Caki2 (cell line): Measurements from ENCODE around the gene CRYBB2. TPM values are rescaled to one million over a fixed set of nuclear protein-coding genes. Genes with fewer than 3 reads are reported as not detected.
A peak's percentile ranks its signal among the peaks of the same experiment; 100 is the strongest.
"Not testable (repeated sequence)": the region's sequence is repeated elsewhere in the genome, so short reads cannot be mapped to it uniquely, and the experiment has no call there.

Experiments used
- DNase-seq: peaks from one replicate; pipeline ENCODE4 v3.0.0-alpha.2; 2015; ENCODE audit warnings: low read depth
- in situ Hi-C: cut with HindIII; loops from 2 replicates; pipeline ENCODE4 v1.10.0; 2016; ENCODE audit warnings: low sequenced_read_pairs, low pct_unique_long_range_greater_than_20kb, mixed read lengths
- total RNA-seq: library from RNA; depleted of rRNA; stranded (reverse); fragments of >200 nt; shearing (Covaris generic); gene quantifications from 2 replicates; pipeline ENCODE4 v1.2.3, GENCODE V29; 2014; ENCODE audit warnings: low replicate concordance

Gene CRYBB2
- total RNA-seq, 1 experiment from 2014 or later: not detected

DNA sequence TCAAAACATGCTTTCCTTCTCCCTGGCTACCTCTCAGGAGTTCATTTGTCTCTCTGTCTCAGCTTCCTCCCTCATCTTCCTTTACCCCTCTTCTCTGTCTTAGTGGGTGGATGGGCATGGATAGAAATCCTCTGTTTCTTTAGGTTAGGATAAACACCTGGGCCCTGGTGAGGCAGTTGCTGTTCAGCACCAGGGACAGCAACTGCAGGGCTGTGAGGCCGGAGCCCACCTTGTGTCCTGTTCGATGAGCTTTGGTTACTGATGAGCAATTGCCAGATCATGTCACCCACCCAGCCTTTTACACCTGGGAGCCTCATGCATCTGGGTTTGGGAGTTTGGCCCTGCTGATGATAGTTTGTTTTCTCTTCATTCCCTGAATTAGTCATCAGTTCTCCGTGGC, 25.9 kb upstream of the CRYBB2 start:
- in situ Hi-C loops: no loop called here
- peak; percentile 22 for DNase-seq

DNA sequence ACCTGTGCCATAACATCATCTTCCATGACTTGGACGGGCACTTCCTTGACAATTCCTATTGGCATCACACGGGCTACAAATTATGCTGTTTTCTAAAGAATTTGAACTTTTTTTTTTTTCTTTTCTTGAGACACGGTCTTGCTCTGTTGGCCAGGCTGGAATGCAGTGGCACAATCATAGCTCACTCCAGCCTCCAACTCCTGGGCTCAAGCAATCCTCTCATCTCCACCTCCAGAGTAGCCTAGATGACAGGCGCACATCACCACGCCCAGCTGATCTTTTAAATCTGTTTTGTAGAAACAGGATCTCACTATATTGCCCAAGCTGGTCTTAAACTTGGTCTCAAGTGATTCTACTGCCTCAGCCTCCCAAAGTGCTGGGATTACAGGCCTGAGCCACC, 23.1 kb upstream of the CRYBB2 start:
- in situ Hi-C loops: no loop called here
- no peak for DNase-seq

DNA sequence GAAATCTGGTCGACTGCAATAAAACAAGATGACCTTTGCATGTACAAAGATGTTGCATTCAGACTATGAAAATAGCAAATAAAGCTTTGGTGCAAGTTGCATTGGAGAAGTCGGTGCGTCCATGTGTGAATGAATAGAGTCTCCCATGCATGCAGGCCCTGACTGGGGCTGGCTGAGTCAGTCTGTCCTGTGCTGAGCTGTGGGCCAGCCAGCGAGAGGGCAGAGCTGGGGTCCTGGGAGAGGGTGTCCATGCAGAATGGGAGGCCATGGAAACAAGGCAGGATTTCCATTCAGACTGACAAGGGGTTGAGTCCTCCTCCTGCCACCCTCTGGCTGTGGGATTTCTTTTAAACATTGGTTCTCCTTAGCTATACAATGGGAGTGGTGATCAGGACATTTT, 22.1 kb upstream of the CRYBB2 start:
- in situ Hi-C loops: no loop called here
- peak; percentile 8 for DNase-seq

DNA sequence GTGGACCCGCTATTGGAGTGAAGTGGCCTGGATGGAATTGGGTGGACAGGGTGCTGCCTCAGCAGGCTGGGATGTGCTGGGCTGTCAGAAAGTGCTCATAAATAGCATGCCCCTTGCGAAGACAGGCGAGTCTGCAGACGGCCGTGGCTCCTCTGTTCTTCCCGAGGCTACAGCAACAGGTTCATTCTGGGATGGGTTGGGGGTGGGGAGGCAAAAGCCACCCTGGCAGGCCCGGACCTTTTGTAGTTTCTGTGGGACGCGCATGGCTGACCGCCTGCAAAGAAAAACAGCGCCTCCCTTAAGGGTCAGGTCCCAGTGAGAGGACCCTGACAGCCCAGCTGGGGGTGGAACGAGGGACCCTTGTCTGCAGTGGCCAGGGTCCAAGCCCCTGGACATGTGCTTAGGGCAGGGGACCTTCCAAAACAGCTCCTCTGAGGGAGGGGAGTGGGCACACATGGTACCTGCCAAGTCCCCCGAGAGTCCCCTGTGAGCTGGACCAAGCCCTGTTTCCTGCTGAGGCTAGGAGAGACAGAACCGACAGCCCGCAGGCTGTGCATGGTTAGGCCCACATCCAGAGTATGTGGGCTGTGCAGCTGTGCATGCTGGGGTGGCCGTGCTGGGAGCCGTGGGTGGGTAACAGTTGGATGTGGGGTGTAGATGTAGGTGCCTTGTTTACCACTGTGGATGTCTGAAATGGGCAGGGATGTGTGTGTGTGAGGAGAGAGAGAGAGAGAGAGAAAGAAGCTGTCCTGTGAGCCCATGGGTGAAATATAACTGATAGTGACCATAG, 19.5 kb upstream of the CRYBB2 start, which contains the start of gene CRYBB3:
Gene CRYBB3 (plus strand): TSS at position 128 of the 790 bp plus-strand sequence. CDS start 1,539 bp downstream, outside the sequence.
- in situ Hi-C loops: no loop called here
- DNase-seq: no peak

DNA sequence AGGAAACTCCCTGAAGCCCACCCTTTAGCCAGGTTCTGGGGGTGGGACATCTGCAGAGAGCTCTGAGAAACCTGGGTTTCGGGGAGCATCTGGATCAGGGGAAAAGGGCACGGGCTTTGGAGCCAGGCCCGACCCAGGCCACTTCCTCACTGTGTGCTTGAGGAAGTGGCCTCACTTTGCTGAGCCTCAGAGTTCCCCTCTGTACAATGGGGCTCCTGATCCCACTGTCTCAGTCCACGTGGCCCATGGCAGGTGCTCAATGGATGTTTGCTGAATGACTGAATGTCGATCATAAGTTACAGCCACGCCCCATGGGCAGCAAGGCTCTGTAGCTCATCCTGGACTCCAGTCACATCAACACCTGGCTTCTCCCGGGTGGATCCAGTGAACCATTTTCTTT, 18.5 kb upstream of the CRYBB2 start:
- DNase-seq: no peak
- in situ Hi-C loops: no loop called here

DNA sequence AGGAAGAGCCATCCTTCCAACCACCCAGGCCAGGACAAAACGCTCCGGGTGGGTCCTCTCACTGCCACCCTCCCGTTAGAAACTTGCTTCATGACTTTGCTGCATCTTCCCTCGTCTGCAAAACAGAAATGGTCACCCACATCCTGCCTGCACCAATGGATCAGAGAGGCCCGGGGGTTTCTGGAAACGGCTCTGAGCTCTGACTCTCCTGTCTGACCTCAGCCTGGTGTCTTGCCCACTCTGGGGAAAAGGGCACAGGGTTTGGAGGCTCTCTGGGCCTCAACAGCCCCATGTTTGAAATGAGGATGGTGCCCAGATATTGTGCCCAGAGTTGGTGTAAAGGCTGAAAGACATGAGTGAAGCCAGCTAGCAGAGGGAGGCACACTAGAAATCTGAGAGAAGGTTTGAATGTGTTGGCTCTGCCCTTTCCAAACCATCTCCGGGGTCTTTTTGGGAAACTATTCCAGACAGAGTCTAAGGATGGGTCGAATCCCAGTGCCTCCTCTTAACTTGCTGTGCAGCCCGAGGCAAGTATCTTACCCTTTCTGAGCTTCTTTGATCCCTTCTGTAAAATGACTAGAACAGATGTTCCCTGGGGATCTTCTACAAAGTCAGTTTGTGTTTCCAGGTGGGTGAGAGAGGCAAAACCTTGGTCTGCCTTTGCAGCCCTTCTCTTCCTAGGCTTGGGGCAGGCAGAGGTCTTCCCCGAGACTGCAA, 17.7 kb upstream of the CRYBB2 start:
- in situ Hi-C loops: no loop called here
- no peak for DNase-seq

DNA sequence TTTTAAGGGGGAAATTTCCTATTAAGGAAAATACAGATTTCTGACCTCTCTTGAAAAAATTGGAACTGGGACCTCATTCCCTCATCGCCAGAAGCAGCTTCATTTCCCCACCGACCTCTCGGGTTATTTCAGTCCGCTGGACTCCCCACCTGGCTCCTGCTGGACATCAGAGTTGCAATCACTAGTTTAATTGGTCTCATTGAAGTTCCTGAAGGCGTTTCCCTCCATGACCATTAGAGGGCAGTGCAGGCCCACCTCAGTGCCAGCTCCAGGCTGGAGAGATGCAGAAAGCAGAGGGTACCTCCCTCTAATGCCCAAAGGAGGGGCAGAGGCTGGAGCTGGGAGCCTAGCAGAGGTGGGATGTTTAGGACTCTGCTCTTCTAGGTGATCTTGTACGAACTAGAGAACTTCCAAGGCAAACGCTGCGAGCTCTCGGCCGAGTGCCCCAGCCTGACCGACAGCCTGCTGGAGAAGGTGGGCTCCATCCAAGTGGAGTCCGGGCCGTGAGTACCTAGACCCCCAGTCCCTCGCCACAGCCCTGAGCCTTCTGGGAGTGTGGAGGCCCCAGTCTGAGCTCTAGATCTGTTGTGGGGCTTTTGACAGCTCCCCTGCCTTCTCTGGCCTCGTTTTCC, 17.0 kb upstream of the CRYBB2 start:
- peak; percentile 56 for DNase-seq
- in situ Hi-C loops: no loop called here

DNA sequence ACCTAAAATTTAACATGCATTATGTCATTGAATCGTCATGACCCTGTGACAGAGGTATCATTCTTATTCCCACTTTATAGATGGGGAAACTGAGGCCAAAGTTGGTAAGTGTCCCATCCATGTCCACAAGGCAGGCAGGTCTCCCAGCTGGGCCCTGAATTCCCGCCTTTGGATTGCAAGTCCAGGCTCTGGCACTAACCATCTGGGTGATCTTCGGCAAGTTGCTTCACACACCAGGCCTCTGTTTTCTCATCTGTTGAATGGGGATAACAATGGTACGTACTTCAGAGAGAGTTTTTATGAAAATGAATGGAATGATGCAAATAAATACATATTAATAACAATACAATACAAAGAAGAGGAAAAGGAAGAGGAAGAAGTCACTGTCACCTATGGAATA, 16.4 kb upstream of the CRYBB2 start:
- in situ Hi-C loops: no loop called here
- no peak for DNase-seq

DNA sequence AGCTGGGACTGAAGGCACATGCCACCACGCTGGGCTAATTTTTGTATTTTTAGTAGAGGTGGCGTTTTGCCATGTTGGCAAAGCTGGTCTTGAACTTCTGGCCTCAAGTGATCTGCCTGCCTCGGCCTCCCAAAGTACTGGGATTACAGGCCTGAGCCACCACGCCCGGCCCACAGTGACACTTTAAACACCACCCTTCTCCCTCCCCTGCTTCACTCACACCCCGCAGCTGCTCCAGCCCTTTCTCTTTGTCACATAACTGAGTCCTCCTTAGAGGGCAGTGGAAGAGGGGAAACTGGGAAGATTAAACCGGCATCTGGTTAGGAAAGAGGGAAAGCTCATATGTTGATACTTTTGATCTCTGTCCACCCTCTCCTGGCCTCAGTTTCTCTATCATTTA, 14.9 kb upstream of the CRYBB2 start:
- in situ Hi-C loops, DNase-seq: not testable (repeated sequence)

DNA sequence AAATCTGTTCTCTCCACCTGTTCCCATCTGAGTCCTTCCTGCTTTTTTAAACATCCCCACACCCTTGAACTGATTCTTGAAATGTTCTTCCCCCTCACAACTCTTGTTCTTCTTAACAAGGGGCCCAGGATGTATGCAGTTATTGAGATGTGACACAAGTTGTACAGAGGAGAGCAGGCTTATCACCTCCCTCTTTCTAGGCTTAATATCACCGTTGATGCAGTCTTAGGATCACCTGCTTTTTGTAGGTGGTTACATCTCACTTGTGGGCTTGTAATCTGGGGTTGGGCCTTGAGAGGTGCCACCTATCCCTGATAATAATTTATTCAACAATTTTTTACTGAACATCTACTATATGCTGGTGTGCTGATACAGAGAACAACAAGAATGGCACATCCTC, 13.6 kb upstream of the CRYBB2 start:
- DNase-seq: no peak
- in situ Hi-C loops: no loop called here

DNA sequence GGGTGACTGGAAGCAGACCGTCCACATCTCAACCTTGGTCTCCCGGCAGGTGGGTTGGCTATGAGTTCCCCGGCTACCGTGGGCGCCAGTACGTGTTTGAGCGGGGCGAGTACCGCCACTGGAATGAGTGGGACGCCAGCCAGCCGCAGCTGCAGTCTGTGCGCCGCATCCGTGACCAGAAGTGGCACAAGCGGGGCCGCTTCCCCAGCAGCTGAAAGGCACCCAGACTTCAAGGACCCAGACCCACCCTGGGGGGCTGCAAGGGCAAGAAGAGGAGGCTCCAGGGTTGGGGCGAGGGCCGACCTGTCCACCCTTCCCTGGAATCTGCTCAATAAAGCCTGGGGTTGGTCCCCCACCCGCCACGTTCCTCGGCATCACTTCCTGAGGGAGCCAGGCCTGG, 12.4 kb upstream of the CRYBB2 start:
- DNase-seq: no peak
- in situ Hi-C loops: no loop called here

DNA sequence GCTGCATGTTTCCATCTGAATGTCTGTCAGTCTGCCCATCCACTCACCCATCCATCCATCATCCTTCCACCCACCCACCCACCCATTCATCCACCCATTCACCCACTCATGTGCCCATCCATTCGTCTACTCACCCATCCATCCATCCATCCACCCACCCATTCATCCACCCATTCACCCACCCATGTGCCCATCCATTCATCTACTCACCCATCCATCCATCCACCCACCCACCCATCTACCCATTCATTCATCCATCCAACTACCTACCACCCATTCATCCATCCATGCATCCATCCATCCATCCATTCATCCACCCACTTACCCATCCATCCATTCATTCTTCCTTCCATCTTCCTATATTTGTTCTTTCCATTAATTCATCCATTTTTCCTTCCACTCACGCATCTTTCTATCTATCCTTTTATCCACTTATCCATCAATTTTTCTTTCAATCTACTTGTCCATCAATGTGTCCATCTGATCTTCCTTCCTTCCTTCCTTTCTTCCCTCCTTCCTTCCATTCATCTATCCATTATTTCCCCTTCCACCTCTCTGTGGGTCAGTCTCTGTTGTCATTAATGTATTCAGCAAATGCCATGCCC, 11.8 kb upstream of the CRYBB2 start:
- in situ Hi-C loops: no loop called here
- DNase-seq: no peak

DNA sequence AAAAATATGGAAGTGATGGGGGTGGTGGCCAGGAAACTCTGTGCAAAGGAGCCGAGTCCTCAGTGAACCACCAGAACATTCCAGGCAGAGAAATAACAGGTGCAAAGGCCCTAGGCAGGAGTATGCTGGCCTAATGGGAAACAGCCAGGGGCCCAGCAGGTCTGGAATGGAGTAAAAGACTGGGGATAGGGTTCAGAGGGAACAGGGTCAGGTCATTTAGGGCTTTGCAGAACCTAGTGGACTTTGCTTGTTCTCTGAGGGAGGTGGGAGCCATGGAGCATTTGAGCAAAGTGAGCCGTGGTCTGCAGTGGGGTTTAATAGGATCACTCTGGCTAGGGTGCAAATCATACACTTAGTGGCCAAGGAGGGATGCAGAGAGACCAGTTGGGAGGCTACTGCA, 11.1 kb upstream of the CRYBB2 start:
- DNase-seq: no peak
- in situ Hi-C loops: no loop called here

DNA sequence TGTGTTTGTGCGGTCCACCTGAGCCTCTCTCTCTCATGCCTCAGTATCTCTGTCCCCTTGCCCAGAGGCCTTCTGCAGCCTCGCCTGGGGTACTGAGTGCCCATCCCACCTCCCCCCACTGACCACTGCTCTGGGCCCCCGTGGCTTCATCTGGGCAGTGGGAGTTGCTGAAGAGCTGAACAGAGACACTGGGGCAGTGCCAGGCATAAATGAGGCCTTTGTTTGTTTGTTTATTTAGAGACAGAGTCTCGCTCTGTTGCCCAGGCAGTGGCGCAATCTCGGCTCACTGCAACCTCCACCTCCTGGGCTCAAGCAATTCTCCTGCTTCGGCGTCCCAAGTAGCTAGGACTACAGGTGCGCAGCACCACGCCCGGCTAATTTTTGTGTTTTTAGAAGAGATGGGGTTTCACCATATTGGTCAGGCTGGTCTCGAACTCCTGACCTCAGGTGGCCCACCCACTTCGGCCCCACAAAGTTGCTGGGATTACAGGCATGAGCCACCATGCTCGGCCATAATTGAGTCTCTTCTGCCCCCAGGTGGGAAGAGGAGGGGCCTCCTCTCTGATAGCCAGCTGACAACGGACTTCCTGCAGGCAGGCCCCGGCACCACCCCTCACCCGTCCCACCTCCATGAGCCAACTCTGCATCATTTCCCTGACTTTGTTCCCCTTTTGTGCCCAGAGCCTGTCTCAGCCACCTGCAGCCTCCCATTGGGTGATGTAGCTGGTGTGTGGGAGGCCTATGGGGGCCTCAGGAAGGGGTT, 10.5 kb upstream of the CRYBB2 start:
- no peak for DNase-seq
- in situ Hi-C loops: no loop called here

DNA sequence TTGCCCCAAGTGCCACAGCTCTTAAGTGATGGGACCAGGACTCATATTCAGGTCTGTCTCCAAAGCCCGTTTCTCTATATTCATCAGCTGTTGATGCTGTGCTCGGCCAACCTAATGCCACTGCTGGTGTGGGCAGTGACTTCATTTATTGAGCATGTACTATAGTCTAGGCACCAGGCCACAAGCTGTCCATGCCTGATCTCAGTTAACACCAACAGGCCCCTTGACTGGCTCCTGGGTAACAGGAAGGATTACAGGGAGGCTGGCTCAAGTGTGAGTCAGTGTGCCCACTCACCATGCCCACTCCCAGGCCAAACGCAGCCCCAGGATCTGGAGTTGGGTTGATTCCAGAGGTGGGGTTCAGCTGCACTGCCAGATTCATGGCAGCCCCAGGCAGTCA, 8.6 kb upstream of the CRYBB2 start:
- no peak for DNase-seq
- in situ Hi-C loops: no loop called here

DNA sequence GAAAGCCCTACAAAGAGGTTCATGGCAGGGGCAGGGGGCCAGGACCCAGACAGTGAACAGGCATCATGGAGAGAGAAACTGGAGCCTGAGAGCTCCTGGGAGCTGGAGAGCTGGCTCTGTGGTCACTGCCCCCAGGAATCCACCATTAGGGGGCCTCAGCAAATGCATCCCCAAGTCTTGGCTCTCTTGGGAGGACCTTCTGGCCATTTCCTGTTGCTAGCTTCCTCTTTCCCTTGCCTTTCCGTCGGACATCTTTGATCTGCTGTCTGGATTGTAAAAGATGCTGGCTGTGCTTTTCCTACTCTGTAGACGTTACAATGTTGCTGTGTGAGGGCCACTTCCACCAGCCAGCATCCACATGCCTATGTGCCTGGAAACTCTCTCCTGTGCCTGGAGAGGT, 7.1 kb upstream of the CRYBB2 start:
- DNase-seq: no peak

DNA sequence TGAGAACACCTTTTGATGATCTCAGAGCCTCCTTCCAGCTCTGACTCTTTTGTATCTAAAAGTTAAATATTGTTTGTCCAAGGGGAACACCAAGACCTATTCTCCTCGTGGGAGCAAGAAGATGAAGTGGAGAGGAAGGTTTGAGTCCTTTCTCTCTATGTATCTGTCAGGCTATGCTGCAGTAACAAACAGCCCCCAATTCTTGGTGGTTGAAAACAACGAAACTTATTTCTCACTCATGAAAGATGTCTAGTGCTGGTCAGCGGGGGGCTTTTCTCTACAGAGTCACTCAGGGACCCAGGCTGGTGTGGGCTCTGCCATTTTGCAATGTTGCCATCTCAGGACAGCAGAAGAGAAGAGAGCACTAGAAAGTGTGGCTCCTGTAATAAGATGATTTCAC, 6.2 kb upstream of the CRYBB2 start:
- in situ Hi-C loops: no loop called here
- no peak for DNase-seq

More for the DNA sequence above, 7.1 kb upstream of the CRYBB2 start:
- in situ Hi-C loops: no loop called here

DNA sequence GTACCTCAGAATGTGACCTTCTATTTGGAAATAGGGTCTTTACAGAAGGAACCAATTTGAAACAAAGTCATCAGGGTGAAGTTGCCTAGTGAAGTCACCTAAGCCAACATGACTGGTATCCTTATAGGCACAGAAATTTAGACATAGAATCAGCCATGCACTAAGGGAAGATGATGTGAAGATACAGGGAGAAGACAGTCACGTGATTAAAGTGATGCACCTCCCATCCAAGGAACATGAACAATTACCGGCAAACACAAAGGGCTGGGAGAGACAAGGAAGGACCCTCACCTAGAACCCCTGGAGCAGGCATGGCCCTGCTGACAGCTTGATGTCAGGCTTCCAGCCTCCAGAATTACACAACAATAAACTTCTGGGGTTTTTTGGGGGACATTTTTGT, 3.2 kb upstream of the CRYBB2 start:
- in situ Hi-C loops: no loop called here

More for the DNA sequence above, 3.2 kb upstream of the CRYBB2 start:
- DNase-seq: no peak
